CD4-positive, alpha-beta T cell (primary cell): ENCODE data around the gene MAP3K21. TPM values are rescaled to one million over a fixed set of nuclear protein-coding genes. Genes with fewer than 3 reads are reported as not detected.

Source experiments
- ATAC-seq: fragments of 200-7000 bp; cut with Tn5 transposase; one replicate; pipeline ENCODE4 v1.10.0; 2022; ENCODE audit warnings: mild to moderate bottlenecking; ENCODE audit not compliant: poor library complexity
- CTCF ChIA-PET: fragments of 350-600 bp; sonication (Branson Sonifier 250); formaldehyde crosslinking; loops from one replicate; lab custom pipeline; 2021; ENCODE audit warnings: antibody characterized with exemption, inconsistent platforms; lab: Charles Lee
- POLR2A ChIA-PET: fragments of 350-600 bp; sonication (Branson Sonifier 250); formaldehyde crosslinking; loops from one replicate; lab custom pipeline; 2021; ENCODE audit warnings: antibody characterized with exemption, inconsistent platforms; lab: Charles Lee
- DNase-seq, 14 experiments: peaks; one replicate each; pipeline ENCODE4 v3.0.0-alpha.2; 2013 to 2020; ENCODE audit warnings: mixed read lengths in 2 of 14
- H3K27ac ChIP-seq, 2 donors: one replicate each; pipeline versions ENCODE4 v1.5.1 to v1.7.0; 2013; ENCODE audit warnings: low read length in 2 of 2, low read depth in 1 of 2, mild to moderate bottlenecking in 1 of 2
- H3K27me3 ChIP-seq, 2 experiments: 1 replicate in 1 of 2; 2 replicates in 1 of 2; pipeline versions ENCODE4 v1.6.1 to v1.7.0; 2013; ENCODE audit warnings: low read length in 2 of 2, control low read depth in 1 of 2, mild to moderate bottlenecking in 1 of 2, moderate library complexity in 1 of 2; ENCODE audit not compliant: insufficient read depth in 2 of 2, control insufficient read depth in 1 of 2
- H3K36me3 ChIP-seq: one replicate; pipeline ENCODE4 v1.6.1; 2013; ENCODE audit warnings: low read length, control low read depth; ENCODE audit not compliant: insufficient read depth
- H3K4me1 ChIP-seq: one replicate; pipeline ENCODE4 v1.6.1; 2013; ENCODE audit warnings: low read length, control low read depth; ENCODE audit not compliant: insufficient read depth
- H3K4me3 ChIP-seq: one replicate; pipeline ENCODE4 v1.5.1; 2013; ENCODE audit warnings: mild to moderate bottlenecking, low read length, moderate library complexity
- H3K9me3 ChIP-seq, 2 experiments: 1 replicate in 1 of 2; 2 replicates in 1 of 2; pipeline versions ENCODE4 v1.6.1 to v1.7.0; 2013; ENCODE audit warnings: low read length in 2 of 2, mild to moderate bottlenecking in 2 of 2, control low read depth in 1 of 2, moderate library complexity in 1 of 2; ENCODE audit not compliant: control insufficient read depth in 1 of 2, insufficient read depth in 1 of 2
- H3K27ac Mint-ChIP-seq: one replicate; pipeline ENCODE4 v1.8.0; 2020; ENCODE audit warnings: mixed read lengths
- H3K27me3 Mint-ChIP-seq: one replicate; pipeline ENCODE4 v1.8.0; 2021; ENCODE audit warnings: mixed read lengths
- H3K36me3 Mint-ChIP-seq: one replicate; pipeline ENCODE4 v1.8.0; 2021; ENCODE audit warnings: low read depth, mixed read lengths
- H3K4me1 Mint-ChIP-seq: one replicate; pipeline ENCODE4 v1.8.0; 2021; ENCODE audit warnings: low read depth, mixed read lengths
- H3K4me3 Mint-ChIP-seq: one replicate; pipeline ENCODE4 v1.8.0; 2020; ENCODE audit warnings: mild to moderate bottlenecking, mixed read lengths
- H3K9me3 Mint-ChIP-seq: one replicate; pipeline ENCODE4 v1.8.0; 2020; ENCODE audit warnings: mixed read lengths
- intact Hi-C, 2 experiments: fragments of 100-400 bp; cut with DNase I in 1 of 2; cut with micrococcal nuclease in 1 of 2; formaldehyde crosslinking; loops; one replicate each; pipeline versions ENCODE4 v1.15.1 to v1.9.0; 2023 to 2025; cut with DNase I, micrococcal nuclease
- total RNA-seq, 174 experiments: library from RNA in 2 of 174; stranded (reverse) in 2 of 174; gene quantifications; one replicate each; pipeline ENCODE4 v1.2.3 and lab custom pipeline; 2021 to 2026
- TF ChIP-seq, protein P1 (sequence below): fragments of 200-600 bp; IDR thresholded peaks from one replicate; pipeline ENCODE4 v1.8.0; 2022; ENCODE audit warnings: antibody characterized with exemption, mild to moderate bottlenecking

Gene MAP3K21
- total RNA-seq, 2 experiments from 2014 or later, result 0.95 to 0.99 TPM

DNA sequence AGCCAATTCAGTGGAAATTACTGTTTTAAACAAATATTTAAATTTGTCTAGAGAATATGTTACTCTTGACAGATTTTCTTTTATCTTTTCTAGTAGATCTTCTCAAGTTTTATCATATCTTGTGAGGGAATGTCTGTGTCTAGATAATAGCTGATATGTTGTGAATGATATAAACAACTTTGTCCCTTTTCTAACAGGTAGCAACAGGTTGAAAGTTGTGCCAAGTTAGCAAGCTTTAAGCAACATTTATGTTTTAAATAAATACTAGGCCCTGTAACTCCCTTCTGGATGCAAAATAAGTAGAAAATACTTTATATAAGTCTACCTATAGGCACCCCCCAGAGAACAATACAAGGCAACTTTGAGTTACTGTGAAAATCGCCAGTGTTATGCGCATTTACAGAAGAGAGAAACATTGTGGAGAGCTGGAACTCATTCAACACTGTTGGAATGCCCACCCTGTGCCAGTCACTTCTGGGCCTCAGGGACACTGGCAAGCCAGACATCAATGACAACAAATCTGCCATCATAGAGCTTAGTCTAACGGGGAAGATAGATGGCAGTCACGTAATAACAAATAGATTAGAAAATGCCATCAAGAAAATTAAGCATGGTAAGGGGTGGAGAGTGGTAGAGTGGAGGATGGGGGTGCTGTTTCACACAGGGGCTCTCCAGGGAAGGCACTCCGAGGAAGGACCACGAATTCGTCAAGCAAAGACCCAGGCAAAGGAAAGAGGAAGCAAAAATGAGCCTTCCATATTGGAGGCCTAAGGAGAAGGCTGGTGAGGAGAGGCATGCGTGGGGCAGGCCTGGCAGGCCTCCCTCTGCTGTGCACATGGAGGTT is 4.4 kb downstream of the MAP3K21 start:
- Histone ChIP-seq H3K27me3 (peaks cover 0 to 9% of the 10 kb centered on the region in 2 experiments), H3K4me1 (peaks cover 11% of the 10 kb centered on the region), H3K4me3 (no peak overlapping the region), H3K9me3 (no peaks in the 10 kb centered on the region), H3K36me3 (no peaks in the 10 kb centered on the region), H3K27ac (no peak overlapping the region)
- Mint-ChIP-seq H3K27me3 (peaks cover 22% of the 10 kb centered on the region), H3K36me3 (no peaks in the 10 kb centered on the region), H3K9me3 (no peaks in the 10 kb centered on the region), H3K4me3 (no peak overlapping the region), H3K27ac (no peak overlapping the region), H3K4me1 (peaks cover 8% of the 10 kb centered on the region)
- no peak for ATAC-seq
- DNase-seq, result no peak
- ChIA-PET CTCF (no interaction called here), POLR2A (no interaction called here)
- intact Hi-C loops, result no loop called here
- TF ChIP-seq, protein P1, sequence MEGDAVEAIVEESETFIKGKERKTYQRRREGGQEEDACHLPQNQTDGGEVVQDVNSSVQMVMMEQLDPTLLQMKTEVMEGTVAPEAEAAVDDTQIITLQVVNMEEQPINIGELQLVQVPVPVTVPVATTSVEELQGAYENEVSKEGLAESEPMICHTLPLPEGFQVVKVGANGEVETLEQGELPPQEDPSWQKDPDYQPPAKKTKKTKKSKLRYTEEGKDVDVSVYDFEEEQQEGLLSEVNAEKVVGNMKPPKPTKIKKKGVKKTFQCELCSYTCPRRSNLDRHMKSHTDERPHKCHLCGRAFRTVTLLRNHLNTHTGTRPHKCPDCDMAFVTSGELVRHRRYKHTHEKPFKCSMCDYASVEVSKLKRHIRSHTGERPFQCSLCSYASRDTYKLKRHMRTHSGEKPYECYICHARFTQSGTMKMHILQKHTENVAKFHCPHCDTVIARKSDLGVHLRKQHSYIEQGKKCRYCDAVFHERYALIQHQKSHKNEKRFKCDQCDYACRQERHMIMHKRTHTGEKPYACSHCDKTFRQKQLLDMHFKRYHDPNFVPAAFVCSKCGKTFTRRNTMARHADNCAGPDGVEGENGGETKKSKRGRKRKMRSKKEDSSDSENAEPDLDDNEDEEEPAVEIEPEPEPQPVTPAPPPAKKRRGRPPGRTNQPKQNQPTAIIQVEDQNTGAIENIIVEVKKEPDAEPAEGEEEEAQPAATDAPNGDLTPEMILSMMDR, result no peak

DNA sequence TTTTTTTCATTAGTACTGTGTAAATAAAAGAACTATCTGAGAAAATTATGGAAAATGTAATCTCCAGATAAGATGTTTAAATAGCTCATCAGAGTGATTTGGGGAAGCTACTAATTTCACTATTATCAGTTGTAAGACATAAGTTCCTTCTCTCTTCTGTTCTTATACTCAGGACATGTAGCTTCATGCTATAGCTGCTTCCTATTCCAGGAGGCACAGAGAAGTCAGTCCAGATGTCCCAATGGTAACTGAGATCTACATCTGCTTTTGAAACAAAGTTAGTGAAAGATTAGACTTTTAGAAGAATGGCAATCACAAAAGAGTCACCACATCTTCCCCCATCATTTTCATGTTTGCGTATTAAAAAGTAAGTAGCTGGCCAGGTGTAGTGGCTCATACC is 5.6 kb downstream of the MAP3K21 start:
- ATAC-seq (no peak), DNase-seq (no peak)
- intact Hi-C loops, result no loop called here
- Histone ChIP-seq H3K27ac (no peak overlapping the region), H3K9me3 (no peaks in the 10 kb centered on the region), H3K36me3 (no peaks in the 10 kb centered on the region), H3K4me3 (no peak overlapping the region), H3K27me3 (peaks cover 0 to 9% of the 10 kb centered on the region in 2 experiments), H3K4me1 (peaks cover 9% of the 10 kb centered on the region)
- ChIA-PET POLR2A (no interaction called here), CTCF (no interaction called here)
- TF ChIP-seq, protein P1, result no peak
- H3K27me3 Mint-ChIP-seq, result peaks cover 33% of the 10 kb centered on the region
- no peak overlapping the region for H3K27ac Mint-ChIP-seq
- no peaks in the 10 kb centered on the region for H3K9me3 Mint-ChIP-seq
- H3K4me3 Mint-ChIP-seq, result no peak overlapping the region
- H3K4me1 Mint-ChIP-seq, result peaks cover 5% of the 10 kb centered on the region
- no peaks in the 10 kb centered on the region for H3K36me3 Mint-ChIP-seq

DNA sequence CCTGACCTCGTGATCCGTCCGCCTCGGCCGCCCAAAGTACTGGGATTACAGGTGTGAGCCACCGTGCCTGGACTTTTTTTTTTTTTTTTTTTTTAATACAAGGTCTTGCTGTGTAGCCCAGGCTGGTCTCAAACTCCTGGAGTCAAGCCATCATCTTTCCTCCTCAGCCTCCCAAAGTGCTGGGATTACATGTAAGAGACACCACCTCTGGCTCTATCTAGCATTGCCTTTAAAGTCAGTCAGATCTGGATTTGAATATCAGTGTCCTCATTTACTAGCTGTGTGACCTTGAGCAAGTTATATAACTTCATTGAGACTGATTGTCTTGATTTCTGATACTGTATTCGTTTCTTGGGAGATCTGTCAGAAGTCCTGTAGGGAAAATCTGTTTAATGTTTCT is 6.6 kb downstream of the MAP3K21 start:
- Histone ChIP-seq H3K27ac (no peak overlapping the region), H3K4me3 (no peak overlapping the region), H3K27me3 (peaks cover 0 to 9% of the 10 kb centered on the region in 2 experiments), H3K4me1 (peaks cover 3% of the 10 kb centered on the region), H3K9me3 (no peaks in the 10 kb centered on the region), H3K36me3 (no peaks in the 10 kb centered on the region)
- Mint-ChIP-seq H3K4me3 (no peak overlapping the region), H3K4me1 (peaks cover 2% of the 10 kb centered on the region), H3K36me3 (no peaks in the 10 kb centered on the region), H3K27me3 (peaks cover 41% of the 10 kb centered on the region), H3K27ac (no peak overlapping the region), H3K9me3 (no peaks in the 10 kb centered on the region)
- ChIA-PET POLR2A (no interaction called here), CTCF (no interaction called here)
- ATAC-seq, result no peak
- intact Hi-C loops, result no loop called here
- TF ChIP-seq, protein P1, result no peak
- no peak for DNase-seq
